ENCODE measurements around the gene CDCA4. TPM values are rescaled to one million over a fixed set of nuclear protein-coding genes. Genes with fewer than 3 reads are reported as not detected.
A peak's percentile ranks its signal among the peaks of the same experiment; 100 is the strongest.

Gene CDCA4
- total RNA-seq, 1 donor from 2014 or later: 33.2 TPM

GRCh38 chr14:104975481-104976197 is 45.2 kb downstream of the CDCA4 start:
- H3K4me3 ChIP-seq (ENCODE audit: low read depth, low read length): no peak overlapping the region

DNA sequence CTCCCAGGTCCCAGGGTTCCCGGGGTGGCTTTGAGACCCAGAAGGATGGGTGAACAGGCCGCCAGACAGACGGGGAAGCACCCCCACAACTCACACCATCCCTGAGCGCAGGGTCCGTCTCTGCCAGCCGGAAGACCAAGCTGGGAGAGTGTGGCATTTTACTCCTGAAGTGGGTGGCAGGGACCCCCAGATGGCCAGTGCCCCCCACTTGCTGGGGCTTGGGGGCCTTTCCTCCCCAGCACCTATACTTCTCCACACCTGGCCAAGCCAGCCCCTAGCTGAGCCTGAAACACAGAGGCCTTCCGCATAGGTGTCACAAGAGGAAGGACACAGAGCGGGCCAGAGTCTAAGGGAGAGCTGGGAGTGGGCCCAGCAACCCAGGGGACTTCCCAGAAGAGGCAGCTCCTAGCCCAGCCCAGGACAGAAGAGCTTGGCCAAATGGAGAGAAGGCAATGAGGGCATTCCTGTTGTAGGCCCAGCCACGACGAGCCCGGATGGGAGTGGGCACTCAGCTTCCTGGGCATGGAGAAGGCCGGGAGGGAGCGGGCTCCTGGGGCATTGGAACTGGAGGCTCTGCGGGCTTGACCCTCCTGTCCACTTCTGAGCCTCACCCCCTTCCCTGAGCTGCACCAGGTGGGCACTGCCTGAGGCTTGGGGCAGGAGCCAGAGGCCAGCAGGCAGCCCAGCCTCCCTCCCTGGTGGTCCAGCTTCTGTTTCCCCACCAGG is 46.1 kb downstream of the CDCA4 start:
- no peak overlapping the region for H3K4me3 ChIP-seq (ENCODE audit: low read depth, low read length)
- no peak for DNase-seq (ENCODE audit: low read depth)
- TF ChIP-seq, protein P1, sequence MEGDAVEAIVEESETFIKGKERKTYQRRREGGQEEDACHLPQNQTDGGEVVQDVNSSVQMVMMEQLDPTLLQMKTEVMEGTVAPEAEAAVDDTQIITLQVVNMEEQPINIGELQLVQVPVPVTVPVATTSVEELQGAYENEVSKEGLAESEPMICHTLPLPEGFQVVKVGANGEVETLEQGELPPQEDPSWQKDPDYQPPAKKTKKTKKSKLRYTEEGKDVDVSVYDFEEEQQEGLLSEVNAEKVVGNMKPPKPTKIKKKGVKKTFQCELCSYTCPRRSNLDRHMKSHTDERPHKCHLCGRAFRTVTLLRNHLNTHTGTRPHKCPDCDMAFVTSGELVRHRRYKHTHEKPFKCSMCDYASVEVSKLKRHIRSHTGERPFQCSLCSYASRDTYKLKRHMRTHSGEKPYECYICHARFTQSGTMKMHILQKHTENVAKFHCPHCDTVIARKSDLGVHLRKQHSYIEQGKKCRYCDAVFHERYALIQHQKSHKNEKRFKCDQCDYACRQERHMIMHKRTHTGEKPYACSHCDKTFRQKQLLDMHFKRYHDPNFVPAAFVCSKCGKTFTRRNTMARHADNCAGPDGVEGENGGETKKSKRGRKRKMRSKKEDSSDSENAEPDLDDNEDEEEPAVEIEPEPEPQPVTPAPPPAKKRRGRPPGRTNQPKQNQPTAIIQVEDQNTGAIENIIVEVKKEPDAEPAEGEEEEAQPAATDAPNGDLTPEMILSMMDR (IDR thresholded peaks at IDR 0.05; ENCODE audit: insufficient read depth, low read length, poor library complexity, severe bottlenecking): no peak

More at GRCh38 chr14:104975481-104976197, 45.2 kb downstream of the CDCA4 start:
- TF ChIP-seq, protein P1 (IDR thresholded peaks at IDR 0.05; ENCODE audit: insufficient read depth, low read length, poor library complexity, severe bottlenecking): no peak
- no peak for DNase-seq (ENCODE audit: low read depth)
- Histone ChIP-seq H3K36me3 (ENCODE audit: control insufficient read depth, insufficient read depth, low read length) (no peaks in the 10 kb centered on the region), H3K27me3 (ENCODE audit: control insufficient read depth, insufficient read depth, low read length) (no peaks in the 10 kb centered on the region)

DNA sequence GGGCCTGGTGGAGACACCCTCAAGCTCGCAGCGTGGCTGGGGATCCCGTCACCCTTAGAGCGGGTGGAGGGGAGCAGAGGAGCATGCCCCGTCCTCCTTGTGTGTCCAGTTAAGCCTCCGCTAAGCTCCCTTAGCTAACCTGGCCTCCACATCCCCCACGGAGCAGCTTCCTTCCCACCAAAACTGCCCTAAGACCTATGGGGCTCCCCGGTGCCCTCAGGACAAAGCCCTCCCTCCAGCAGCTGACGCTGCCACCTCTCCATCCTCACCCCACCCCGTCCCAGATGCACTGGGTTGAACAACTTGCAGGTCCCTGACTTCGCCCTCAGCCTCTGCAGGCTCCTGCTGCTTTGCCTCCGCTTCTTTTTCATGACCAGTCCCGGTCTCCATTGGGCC is 46.7 kb downstream of the CDCA4 start:
- no peak for DNase-seq (ENCODE audit: low read depth)

More for the DNA sequence above, 46.1 kb downstream of the CDCA4 start:
- no peaks in the 10 kb centered on the region for H3K27me3 ChIP-seq (ENCODE audit: control insufficient read depth, insufficient read depth, low read length)
- no peaks in the 10 kb centered on the region for H3K36me3 ChIP-seq (ENCODE audit: control insufficient read depth, insufficient read depth, low read length)

GRCh38 chr14:104973385-104974145 is 47.3 kb downstream of the CDCA4 start:
- no peak for DNase-seq (ENCODE audit: low read depth)
- Histone ChIP-seq H3K4me3 (ENCODE audit: low read depth, low read length) (no peak overlapping the region), H3K36me3 (ENCODE audit: control insufficient read depth, insufficient read depth, low read length) (no peaks in the 10 kb centered on the region), H3K27me3 (ENCODE audit: control insufficient read depth, insufficient read depth, low read length) (no peaks in the 10 kb centered on the region)
- TF ChIP-seq, protein P1 (IDR thresholded peaks at IDR 0.05; ENCODE audit: insufficient read depth, low read length, poor library complexity, severe bottlenecking): no peak

More for the DNA sequence above, 46.7 kb downstream of the CDCA4 start:
- Histone ChIP-seq H3K4me3 (ENCODE audit: low read depth, low read length) (no peak overlapping the region), H3K27me3 (ENCODE audit: control insufficient read depth, insufficient read depth, low read length) (no peaks in the 10 kb centered on the region), H3K36me3 (ENCODE audit: control insufficient read depth, insufficient read depth, low read length) (no peaks in the 10 kb centered on the region)
- TF ChIP-seq, protein P1 (IDR thresholded peaks at IDR 0.05; ENCODE audit: insufficient read depth, low read length, poor library complexity, severe bottlenecking): no peak

DNA sequence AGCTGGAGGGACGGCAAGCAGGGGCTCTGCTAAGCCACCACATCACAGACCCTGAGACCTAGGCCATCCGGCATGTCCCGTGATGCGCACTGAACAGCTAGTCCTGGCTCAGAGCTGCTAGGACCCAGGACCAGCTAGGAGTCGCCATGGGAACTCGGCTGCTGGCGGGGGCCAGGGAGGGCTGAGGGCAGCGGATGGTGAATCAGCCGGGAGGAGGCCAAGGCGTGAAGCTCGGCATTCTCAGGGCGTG is 47.8 kb downstream of the CDCA4 start:
- TF ChIP-seq, protein P1 (IDR thresholded peaks at IDR 0.05; ENCODE audit: insufficient read depth, low read length, poor library complexity, severe bottlenecking): no peak
- DNase-seq (ENCODE audit: low read depth): peak; percentile 92
- Histone ChIP-seq H3K27me3 (ENCODE audit: control insufficient read depth, insufficient read depth, low read length) (no peaks in the 10 kb centered on the region), H3K36me3 (ENCODE audit: control insufficient read depth, insufficient read depth, low read length) (no peaks in the 10 kb centered on the region), H3K4me3 (ENCODE audit: low read depth, low read length) (no peak overlapping the region)

All from kidney epithelial cell (primary cell).